Stimulated activated CD8-positive, alpha-beta memory T cell treated with anti-CD3 and anti-CD28 coated beads, Interleukin-7, amount 100 ng/mL, for 48 hours (primary cell): Measurements from ENCODE around the gene DHX36.

ENCODE experiments used
- DNase-seq, 2 donors: peaks; one replicate each; pipeline ENCODE4 v3.0.0-alpha.2; 2020; ENCODE audit warnings: low read depth in 1 of 2; ENCODE audit errors: extremely low read depth in 1 of 2

DHX36 gene, protein sequence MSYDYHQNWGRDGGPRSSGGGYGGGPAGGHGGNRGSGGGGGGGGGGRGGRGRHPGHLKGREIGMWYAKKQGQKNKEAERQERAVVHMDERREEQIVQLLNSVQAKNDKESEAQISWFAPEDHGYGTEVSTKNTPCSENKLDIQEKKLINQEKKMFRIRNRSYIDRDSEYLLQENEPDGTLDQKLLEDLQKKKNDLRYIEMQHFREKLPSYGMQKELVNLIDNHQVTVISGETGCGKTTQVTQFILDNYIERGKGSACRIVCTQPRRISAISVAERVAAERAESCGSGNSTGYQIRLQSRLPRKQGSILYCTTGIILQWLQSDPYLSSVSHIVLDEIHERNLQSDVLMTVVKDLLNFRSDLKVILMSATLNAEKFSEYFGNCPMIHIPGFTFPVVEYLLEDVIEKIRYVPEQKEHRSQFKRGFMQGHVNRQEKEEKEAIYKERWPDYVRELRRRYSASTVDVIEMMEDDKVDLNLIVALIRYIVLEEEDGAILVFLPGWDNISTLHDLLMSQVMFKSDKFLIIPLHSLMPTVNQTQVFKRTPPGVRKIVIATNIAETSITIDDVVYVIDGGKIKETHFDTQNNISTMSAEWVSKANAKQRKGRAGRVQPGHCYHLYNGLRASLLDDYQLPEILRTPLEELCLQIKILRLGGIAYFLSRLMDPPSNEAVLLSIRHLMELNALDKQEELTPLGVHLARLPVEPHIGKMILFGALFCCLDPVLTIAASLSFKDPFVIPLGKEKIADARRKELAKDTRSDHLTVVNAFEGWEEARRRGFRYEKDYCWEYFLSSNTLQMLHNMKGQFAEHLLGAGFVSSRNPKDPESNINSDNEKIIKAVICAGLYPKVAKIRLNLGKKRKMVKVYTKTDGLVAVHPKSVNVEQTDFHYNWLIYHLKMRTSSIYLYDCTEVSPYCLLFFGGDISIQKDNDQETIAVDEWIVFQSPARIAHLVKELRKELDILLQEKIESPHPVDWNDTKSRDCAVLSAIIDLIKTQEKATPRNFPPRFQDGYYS

DNA sequence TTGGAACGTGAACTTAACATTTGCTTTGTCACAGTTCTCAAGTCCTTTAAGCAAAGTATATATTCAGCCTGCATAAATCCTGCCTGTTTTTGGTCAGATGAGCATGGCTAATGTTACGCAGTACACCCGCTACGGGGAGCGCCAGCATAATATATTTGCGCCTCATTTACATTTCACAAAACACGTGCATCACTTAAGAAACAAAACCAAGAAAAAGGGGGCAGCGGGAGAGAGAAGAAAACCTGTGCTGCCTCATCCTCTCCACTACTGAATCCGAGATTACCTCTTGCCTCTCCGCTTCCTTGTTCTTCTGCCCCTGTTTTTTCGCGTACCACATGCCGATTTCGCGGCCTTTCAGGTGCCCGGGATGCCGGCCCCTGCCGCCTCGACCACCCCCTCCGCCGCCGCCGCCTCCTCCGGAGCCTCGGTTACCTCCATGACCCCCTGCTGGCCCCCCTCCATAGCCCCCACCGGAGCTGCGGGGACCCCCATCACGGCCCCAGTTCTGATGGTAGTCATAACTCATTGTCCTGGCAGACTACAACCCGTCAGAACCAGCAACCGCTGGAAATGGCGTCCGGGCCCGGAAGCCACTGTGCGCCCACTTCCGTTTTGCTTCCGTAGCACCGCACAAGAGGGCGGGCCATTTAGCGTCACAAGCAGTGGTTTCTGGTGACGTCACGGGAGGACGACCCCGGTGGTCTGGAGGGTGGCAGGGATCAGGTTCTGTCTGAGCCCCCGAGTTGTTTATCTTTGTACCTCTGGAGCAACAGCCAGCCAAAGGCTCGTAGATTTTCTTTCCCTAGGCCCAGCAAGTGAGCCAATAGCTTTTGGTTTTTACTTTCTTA is at the start of gene DHX36:
Gene DHX36 (minus strand): TSS at position 597 of the 848 bp plus-strand sequence. CDS start 71 bp downstream, at position 526.
- peak; percentile 73 to 85 for DNase-seq

- no peak for DNase-seq
Observed at GRCh38 chr3:154367221-154367620, 42.9 kb upstream of the DHX36 start.

DNA sequence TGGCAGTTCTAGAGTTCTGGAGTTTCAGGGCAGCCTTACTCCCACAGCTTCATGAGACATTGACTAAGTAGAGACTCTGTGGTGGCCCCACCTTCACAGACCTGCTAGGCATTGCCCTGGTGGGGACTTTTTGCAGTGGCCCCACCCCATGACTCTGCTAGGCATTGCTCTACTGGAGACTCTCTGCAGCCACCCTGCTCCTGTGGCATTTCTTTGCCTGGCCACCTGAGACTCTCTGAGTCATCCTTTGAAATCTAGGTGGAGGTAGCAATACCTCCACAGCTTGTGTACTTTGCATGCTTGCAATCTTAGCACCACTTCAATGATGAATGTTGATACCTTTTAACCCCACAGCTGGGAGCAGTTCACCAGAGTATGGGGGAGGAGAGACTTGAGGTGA is 40.6 kb upstream of the DHX36 start:
- no peak for DNase-seq

GRCh38 chr3:154361099-154361498 is 36.8 kb upstream of the DHX36 start:
- DNase-seq = no peak

GRCh38 chr3:154356009-154356408 is 31.7 kb upstream of the DHX36 start:
- DNase-seq = no peak

GRCh38 chr3:154349223-154349622 is 24.9 kb upstream of the DHX36 start:
- DNase-seq = no peak

GRCh38 chr3:154345422-154346122 is 21.3 kb upstream of the DHX36 start:
- no peak for DNase-seq

DNA sequence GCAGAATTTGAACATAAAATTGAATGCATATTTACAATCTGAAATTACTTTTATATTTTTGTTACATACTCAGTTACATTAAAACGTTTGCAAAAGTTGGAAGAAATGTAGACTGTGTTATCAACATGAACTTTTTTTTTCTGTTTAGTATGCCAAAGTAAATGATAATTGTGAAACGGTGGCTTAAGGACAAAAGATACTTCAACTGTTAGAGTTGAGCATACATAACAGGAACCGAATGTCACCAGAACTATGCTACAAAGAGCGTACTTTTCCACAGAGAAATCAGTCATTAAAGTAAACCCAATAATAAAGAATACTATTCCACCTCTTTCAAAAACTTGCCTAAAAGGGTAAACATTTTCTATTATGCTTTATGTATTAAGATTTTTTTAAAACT is 14.3 kb upstream of the DHX36 start:
- no peak for DNase-seq

DNA sequence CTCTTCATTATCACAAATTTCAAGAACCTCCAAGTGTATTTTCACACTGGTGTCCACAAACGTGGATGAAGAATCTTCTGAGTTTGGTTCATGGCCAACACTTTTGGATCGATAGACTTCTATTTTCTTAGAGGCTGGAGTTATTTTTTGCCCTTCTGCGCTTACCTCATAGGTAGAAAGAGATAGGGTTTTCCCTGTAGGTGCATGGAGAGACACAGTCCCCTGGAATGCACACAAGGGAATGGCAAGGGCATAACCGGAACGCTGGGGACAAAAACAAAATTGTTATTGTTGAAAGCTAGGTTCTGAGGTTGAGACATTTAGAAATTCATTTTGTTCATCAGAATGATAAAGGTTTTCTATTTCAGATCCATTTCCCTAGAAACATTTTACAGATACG is 13.7 kb upstream of the DHX36 start:
- DNase-seq = no peak

DNA sequence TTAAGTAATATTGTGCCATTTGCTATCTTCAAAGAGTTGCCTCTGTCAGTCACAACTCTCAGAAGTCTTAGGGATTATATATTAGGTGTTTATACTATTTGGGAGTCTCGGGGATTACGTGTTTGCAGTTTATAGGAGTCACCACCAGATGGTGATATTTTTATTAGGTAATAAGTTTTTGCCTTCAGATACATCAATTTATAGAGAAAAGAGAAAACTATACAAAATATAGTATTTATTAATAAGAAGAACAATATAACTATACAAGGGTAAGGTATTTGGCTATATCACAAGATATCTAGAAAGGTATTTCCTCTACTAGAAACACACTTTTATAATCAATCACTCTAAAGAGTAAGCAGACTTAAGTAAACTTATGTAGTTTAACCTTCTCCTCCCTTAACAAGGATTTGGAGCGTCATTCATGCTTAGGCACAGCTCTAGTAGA is 10.7 kb upstream of the DHX36 start:
- DNase-seq = no peak

GRCh38 chr3:154327871-154328270 is 3.6 kb upstream of the DHX36 start:
- no peak for DNase-seq

GRCh38 chr3:154324919-154325318 is 632 bp upstream of the DHX36 start:
- DNase-seq = no peak

DNA sequence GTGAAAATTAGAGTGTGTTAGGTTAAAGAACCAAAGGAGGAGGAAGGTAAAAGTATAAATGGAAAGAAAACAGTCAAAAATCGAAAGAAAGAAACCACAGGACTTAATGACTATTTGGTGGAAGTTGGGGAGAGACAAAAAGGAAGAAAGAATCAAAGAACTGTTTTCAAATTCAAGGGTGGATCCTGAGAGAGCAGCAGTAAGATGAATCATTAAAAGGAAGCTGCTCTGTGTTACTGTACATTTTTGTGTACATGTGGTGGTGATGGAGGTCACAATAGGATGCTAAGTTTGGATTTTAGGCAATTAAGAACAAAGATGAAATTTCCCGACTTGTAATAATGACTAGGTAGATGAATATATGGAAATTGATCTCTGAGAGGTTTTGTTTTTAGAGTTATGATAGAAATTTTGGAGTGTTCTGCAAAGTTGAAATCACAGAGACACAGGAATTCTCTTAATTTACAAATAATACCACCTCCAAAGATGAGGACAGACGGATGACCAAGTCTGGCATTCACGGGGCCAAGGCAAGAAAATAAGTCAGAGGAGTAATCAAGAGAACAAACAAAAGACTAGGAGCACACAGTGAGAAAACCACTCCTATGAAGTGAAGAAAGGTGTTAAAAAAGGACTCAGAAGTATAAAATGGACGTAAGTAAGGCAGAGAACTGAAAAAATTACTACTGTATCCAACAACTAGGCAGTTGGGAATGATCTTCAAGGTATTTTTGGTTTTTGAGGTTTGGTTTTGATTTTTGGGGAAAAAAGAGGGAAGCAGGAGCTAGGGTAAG is 7.1 kb downstream of the DHX36 start:
- no peak for DNase-seq

DNA sequence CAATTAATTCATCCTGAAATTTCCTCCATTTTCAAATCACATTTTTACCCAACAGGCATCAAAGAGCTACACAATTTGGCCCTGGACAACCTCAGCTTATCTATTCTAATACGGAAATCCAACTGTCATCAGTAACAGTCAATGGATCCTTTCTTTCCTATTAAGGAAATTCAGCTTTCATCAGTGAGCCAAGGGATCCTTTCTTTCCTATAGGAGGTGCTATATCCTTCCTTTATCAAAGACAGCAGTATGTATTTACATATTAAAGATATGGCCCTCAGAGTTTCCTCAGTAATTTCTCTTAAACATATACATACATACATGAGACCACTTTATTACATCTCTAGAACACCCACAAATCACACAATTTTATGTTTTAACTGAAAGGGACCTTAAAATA is 10.1 kb downstream of the DHX36 start:
- DNase-seq = no peak

GRCh38 chr3:154310840-154311239 is 13.4 kb downstream of the DHX36 start:
- no peak for DNase-seq

- DNase-seq = no peak
Observed at GRCh38 chr3:154307363-154307762, 16.9 kb downstream of the DHX36 start.

GRCh38 chr3:154304936-154305335 is 19.4 kb downstream of the DHX36 start:
- no peak for DNase-seq

DNA sequence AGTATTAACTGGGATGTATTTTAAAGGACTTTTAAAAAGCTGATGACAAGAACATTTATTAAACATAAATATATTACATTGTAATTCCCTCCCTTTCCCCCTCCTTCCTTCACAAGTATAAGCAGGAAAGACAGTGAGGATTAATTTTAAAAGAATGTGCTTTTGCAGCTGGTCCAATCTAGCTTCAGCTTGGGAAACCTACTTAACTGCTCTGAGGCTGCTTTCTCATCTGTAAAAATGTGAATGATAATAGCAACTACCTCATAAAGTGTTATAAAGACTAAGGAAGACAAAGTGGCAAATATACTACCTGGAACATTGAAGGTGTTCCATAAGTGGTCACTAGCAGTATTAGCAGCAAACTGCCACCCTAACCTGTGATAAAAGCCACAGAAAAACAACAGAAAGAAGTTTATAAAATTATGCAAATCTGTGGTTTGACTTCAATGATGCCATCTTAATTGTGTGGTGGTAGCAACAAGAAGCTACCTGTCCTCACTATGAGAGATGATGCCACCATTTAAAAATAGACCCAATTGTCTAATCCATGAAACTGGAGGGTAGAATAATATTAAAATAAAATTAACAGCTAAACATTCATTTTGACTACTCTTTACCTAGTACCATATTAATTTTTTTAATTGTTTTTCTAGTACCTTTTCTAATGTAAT is 20.0 kb downstream of the DHX36 start:
- no peak for DNase-seq

DNA sequence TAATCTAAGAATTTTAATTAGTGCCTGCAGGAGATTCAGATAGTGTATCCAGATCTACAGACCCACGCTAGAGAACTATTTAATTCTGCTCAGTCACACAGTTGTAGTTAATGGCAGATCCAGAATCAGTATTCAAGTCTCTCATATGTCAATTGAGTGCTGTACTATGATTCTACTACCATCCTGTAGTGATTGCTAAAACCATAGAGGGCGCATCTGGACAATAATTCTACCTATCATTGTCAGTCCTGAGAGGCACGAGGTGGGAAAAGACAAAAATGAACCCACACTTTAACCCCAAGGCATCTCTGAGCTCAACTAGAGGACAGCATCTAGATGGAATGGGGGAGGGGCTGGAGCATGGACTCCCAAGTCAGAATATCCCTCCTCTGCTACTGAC is 22.7 kb downstream of the DHX36 start:
- DNase-seq = no peak
